BJ (cell line): ENCODE measurements around the gene RNF25. TPM values are rescaled to one million over a fixed set of nuclear protein-coding genes. Genes with fewer than 3 reads are reported as not detected.

Experiments used
- CTCF ChIA-PET: fragments of 350-600 bp; formaldehyde crosslinking; extraction: SDS; loops from one replicate; lab custom pipeline; 2021; ENCODE audit warnings: antibody characterized with exemption, inconsistent platforms; lab: Yijun Ruan, JAX
- POLR2A ChIA-PET: fragments of 300-600 bp; sonication (Branson Sonifier 250); formaldehyde crosslinking; extraction: SDS; loops from one replicate; lab custom pipeline; 2021; ENCODE audit warnings: antibody characterized with exemption; lab: Charles Lee
- DNase-seq: peaks from one replicate; pipeline ENCODE4 v3.0.0-alpha.2; 2011; ENCODE audit warnings: low read depth
- H3K27me3 ChIP-seq: 2 replicates; pipeline ENCODE4 v1.6.0; 2011; ENCODE audit warnings: low read length; ENCODE audit not compliant: control insufficient read depth, insufficient read depth
- H3K36me3 ChIP-seq: 2 replicates; pipeline ENCODE4 v1.5.1; 2011; ENCODE audit warnings: low read length; ENCODE audit not compliant: control insufficient read depth, insufficient read depth
- H3K4me3 ChIP-seq: 2 replicates; pipeline ENCODE4 v1.5.1; 2011; ENCODE audit warnings: low read depth, mild to moderate bottlenecking, control low read depth, low read length
- CTCF ChIP-seq: IDR thresholded peaks from 2 replicates; pipeline ENCODE4 v1.5.1; 2011; ENCODE audit warnings: low read depth, mild to moderate bottlenecking, control low read depth, inconsistent platforms, low read length, moderate library complexity; ENCODE audit not compliant: insufficient read depth
- polyA minus RNA-seq: library from RNA; depleted of rRNA, polyadenylated mRNA; stranded (reverse); fragments of >200 nt; gene quantifications from 2 replicates; pipeline ENCODE4 v1.2.3, GENCODE V29; 2011; rRNA and poly(A)+ RNA removed
- polyA plus RNA-seq: library from polyadenylated mRNA; depleted of rRNA; stranded (reverse); fragments of >200 nt; gene quantifications from 2 replicates; pipeline ENCODE4 v1.2.3, GENCODE V29; 2011; rRNA removed

Gene RNF25
- polyA plus RNA-seq, result 78.2 and 91.6 TPM in 2 replicates
- 54.8 and 150 TPM in 2 replicates for polyA minus RNA-seq

GRCh38 chr2:218671654-218672566, at the start of gene RNF25, which contains the start of gene STK36:
TSS of gene RNF25 (minus strand) at chr2:218672002. CDS start at chr2:218671970, 32 bp downstream.
TSS of gene STK36 (plus strand) at chr2:218672086. CDS start at chr2:218672830, 744 bp downstream.
- Histone ChIP-seq H3K36me3 (peaks cover 13% of the 10 kb centered on the region), H3K27me3 (no peaks in the 10 kb centered on the region), H3K4me3 (peak within 1 kb of the TSS; percentile 95)
- TF ChIP-seq CTCF, result no peak
- CTCF ChIA-PET, result interaction anchor here (0.6 to 4.3 kb wide), 10 partner anchors 12 to 181 kb away, joined by 3 to 25 read pairs (median 4); partner anchors contain the start of genes BCS1L and ZNF142
- POLR2A ChIA-PET, result interaction anchor here (0.6 kb wide), 1 partner anchor 16 kb away, joined by 3 read pairs; no protein-coding TSS in a partner anchor
- DNase-seq, result peak; percentile 63

- CTCF ChIA-PET, result interaction anchor here (0.9 to 3.9 kb wide), 3 partner anchors 11 to 131 kb away, joined by 3 to 21 read pairs (median 12); partner anchors contain the start of gene TTLL4
- Histone ChIP-seq H3K27me3 (no peaks in the 10 kb centered on the region), H3K36me3 (peaks cover 1% of the 10 kb centered on the region; the same call in 1 of the 2 replicates), H3K4me3 (no peak overlapping the region)
- TF ChIP-seq CTCF, result no peak
- no peak for DNase-seq
- POLR2A ChIA-PET, result no interaction called here
Observed at GRCh38 chr2:218721488-218721887, 49.7 kb upstream of the RNF25 start.

GRCh38 chr2:218720048-218721041, 48.5 kb upstream of the RNF25 start:
- ChIA-PET POLR2A (no interaction called here), CTCF (interaction anchor here (0.9 to 3.9 kb wide), 2 partner anchors 10 to 132 kb away, joined by 3 to 21 read pairs; partner anchors contain the start of gene TTLL4)
- no peak for TF ChIP-seq CTCF
- Histone ChIP-seq H3K4me3 (no peak overlapping the region), H3K27me3 (no peaks in the 10 kb centered on the region), H3K36me3 (peaks cover 1% of the 10 kb centered on the region; the same call in 1 of the 2 replicates)
- no peak for DNase-seq

GRCh38 chr2:218719457-218719856, 47.7 kb upstream of the RNF25 start:
- Histone ChIP-seq H3K4me3 (no peak overlapping the region), H3K27me3 (no peaks in the 10 kb centered on the region), H3K36me3 (no peaks in the 10 kb centered on the region)
- ChIA-PET CTCF (interaction anchor here (0.6 to 3.9 kb wide), 3 partner anchors 9 to 134 kb away, joined by 3 to 21 read pairs (median 3); partner anchors contain the start of gene TTLL4), POLR2A (no interaction called here)
- no peak for DNase-seq
- TF ChIP-seq CTCF, result no peak
